HepG2 (cell line): ENCODE measurements around the gene ABCA8. TPM values are rescaled to one million over a fixed set of nuclear protein-coding genes. Genes with fewer than 3 reads are reported as not detected.

Experiments
- ATF7 ChIP-seq, 2 experiments: fragments of 450-650 bp in 1 of 2; sonication (generic) in 1 of 2; formaldehyde crosslinking in 1 of 2; IDR thresholded peaks; 2 replicates each; pipeline versions ENCODE4 v1.4.0 to v1.6.1; 2016 to 2020; ENCODE audit warnings: antibody characterized with exemption in 1 of 2, mild to moderate bottlenecking in 1 of 2, missing genetic modification reagents in 1 of 2
- GABPA ChIP-seq, 2 experiments: IDR thresholded peaks; 2 replicates each; pipeline ENCODE4 v1.6.1; 2011 to 2016; ENCODE audit warnings: low read depth in 2 of 2, low read length in 1 of 2, missing biosample characterization in 1 of 2, missing genetic modification characterization in 1 of 2
- GATAD2A ChIP-seq: IDR thresholded peaks from 2 replicates; pipeline ENCODE4 v1.6.1; 2016
- HOXA5 ChIP-seq: sonication (generic); formaldehyde crosslinking; IDR thresholded peaks from 2 replicates; pipeline ENCODE4 v1.4.0; 2020; ENCODE audit warnings: missing genetic modification reagents
- KLF16 ChIP-seq, 2 experiments: sonication (generic) in 1 of 2; formaldehyde crosslinking in 1 of 2; IDR thresholded peaks; 2 replicates each; pipeline versions ENCODE4 v1.6.1 to v1.8.0; 2016 to 2023; ENCODE audit warnings: missing genetic modification reagents in 2 of 2, missing compliant biosample characterization in 1 of 2
- MAFG ChIP-seq: sonication (generic); formaldehyde crosslinking; IDR thresholded peaks from 2 replicates; pipeline ENCODE4 v1.5.1; 2020; ENCODE audit warnings: mild to moderate bottlenecking, missing genetic modification reagents
- PPARG ChIP-seq: conservative IDR thresholded peaks from 2 replicates; pipeline ENCODE4 v1.6.1; 2016; ENCODE audit warnings: missing biosample characterization, missing genetic modification reagents
- PRMT3 ChIP-seq: sonication (generic); formaldehyde crosslinking; IDR thresholded peaks from 2 replicates; pipeline ENCODE4 v1.8.1; 2022; ENCODE audit warnings: low read depth, mild to moderate bottlenecking, moderate library complexity, missing genetic modification reagents, borderline replicate concordance
- SOX6 ChIP-seq, 2 experiments: fragments of 450-650 bp in 1 of 2; sonication (generic) in 1 of 2; formaldehyde crosslinking in 1 of 2; IDR thresholded peaks; 2 replicates each; pipeline versions ENCODE4 v1.4.0 to v1.6.1; 2017 to 2020; ENCODE audit warnings: antibody characterized with exemption in 1 of 2, mild to moderate bottlenecking in 1 of 2, missing genetic modification reagents in 1 of 2
- SPEN ChIP-seq: sonication (generic); formaldehyde crosslinking; IDR thresholded peaks from 2 replicates; pipeline ENCODE4 v1.5.1; 2020; ENCODE audit warnings: low read depth, mild to moderate bottlenecking, missing genetic modification reagents
- TBX3 ChIP-seq: fragments of 450-650 bp; IDR thresholded peaks from 2 replicates; pipeline ENCODE4 v1.6.1; 2017; ENCODE audit warnings: antibody characterized with exemption, mild to moderate bottlenecking, inconsistent platforms, borderline replicate concordance
- THAP9 ChIP-seq: sonication (generic); formaldehyde crosslinking; IDR thresholded peaks from 2 replicates; pipeline ENCODE4; 2020; ENCODE audit warnings: missing genetic modification reagents, mild to moderate bottlenecking, borderline replicate concordance
- ZNF205 ChIP-seq: IDR thresholded peaks from 2 replicates; pipeline ENCODE4 v1.6.1; 2018; ENCODE audit warnings: missing biosample characterization, missing genetic modification reagents
- ZNF484 ChIP-seq: sonication (generic); formaldehyde crosslinking; IDR thresholded peaks from 2 replicates; pipeline ENCODE4 v1.5.1; 2020; ENCODE audit warnings: mild to moderate bottlenecking, low read depth, missing genetic modification reagents, borderline replicate concordance
- ZNF569 ChIP-seq: sonication (generic); formaldehyde crosslinking; IDR thresholded peaks from 2 replicates; pipeline ENCODE4 v1.5.0; 2020; ENCODE audit warnings: mild to moderate bottlenecking, missing genetic modification reagents, moderate library complexity, borderline replicate concordance
- ZNF773 ChIP-seq: sonication (generic); formaldehyde crosslinking; IDR thresholded peaks from 2 replicates; pipeline ENCODE4 v1.4.0; 2020; ENCODE audit warnings: missing genetic modification reagents, borderline replicate concordance
- ZNF776 ChIP-seq: sonication (generic); formaldehyde crosslinking; IDR thresholded peaks from 2 replicates; pipeline ENCODE4 v1.4.0; 2020; ENCODE audit warnings: mild to moderate bottlenecking, missing genetic modification reagents
- ZNF780A ChIP-seq: sonication (generic); formaldehyde crosslinking; IDR thresholded peaks from 2 replicates; pipeline ENCODE4 v1.8.0; 2022; ENCODE audit warnings: mild to moderate bottlenecking, missing genetic modification reagents, moderate library complexity
- ZNF816 ChIP-seq: sonication (generic); formaldehyde crosslinking; IDR thresholded peaks from 2 replicates; pipeline ENCODE4 v1.8.0; 2022; ENCODE audit warnings: missing genetic modification reagents, mild to moderate bottlenecking, borderline replicate concordance
- polyA plus RNA-seq, 8 experiments: library from polyadenylated mRNA; depleted of rRNA in 3 of 8; stranded (reverse) in 7 of 8; unstranded in 1 of 8; fragments of >200 nt; fragmentation: Illumina TruSeq in 4 of 8; extraction: Trizol in 4 of 8; gene quantifications; 2 replicates each; pipeline versions ENCODE4 v1.2.1 to v1.2.3, GENCODE V29; 2011 to 2016; ENCODE audit warnings: low read depth in 4 of 8, missing spikeins in 1 of 8, mixed read lengths in 1 of 8; ENCODE audit not compliant: insufficient read depth in 1 of 8
- total RNA-seq, 5 experiments: library from RNA; depleted of rRNA; stranded (reverse); fragments of >200 nt; fragmentation: Illumina TruSeq; extraction: Trizol; gene quantifications; 2 replicates each; pipeline ENCODE4 v1.2.3, GENCODE V29; 2016; ENCODE audit warnings: low read depth in 1 of 5
- TF ChIP-seq, protein P1 (sequence below): sonication (generic); formaldehyde crosslinking; IDR thresholded peaks from 2 replicates; pipeline ENCODE4 v1.5.0; 2020; ENCODE audit warnings: missing genetic modification reagents
- TF ChIP-seq, protein P2 (sequence below): sonication (generic); formaldehyde crosslinking; IDR thresholded peaks from 2 replicates; pipeline ENCODE4 v1.9.0; 2021; ENCODE audit warnings: missing genetic modification reagents, mild to moderate bottlenecking, borderline replicate concordance
- TF ChIP-seq, protein P3 (sequence below): sonication (generic); formaldehyde crosslinking; IDR thresholded peaks from 2 replicates; pipeline ENCODE4 v1.5.0; 2020; ENCODE audit warnings: mild to moderate bottlenecking, missing genetic modification reagents

The ABCA8 gene
- total and polyA plus RNA-seq, 2 of the 13 experiments (the other 11 are each of a cell fraction or from before 2014, with no cell fraction given), result 0.05 to 0.18 TPM

GRCh38 chr17:68908045-68908444 is 47.1 kb downstream of the ABCA8 start (continued):
- TF ChIP-seq THAP9 (CRISPR knock-in tag), result no peak
- peak; percentile 57; the same call in 1 of the 2 replicates for TF ChIP-seq ZNF205 (CRISPR knock-in tag)
- TF ChIP-seq, protein P1, sequence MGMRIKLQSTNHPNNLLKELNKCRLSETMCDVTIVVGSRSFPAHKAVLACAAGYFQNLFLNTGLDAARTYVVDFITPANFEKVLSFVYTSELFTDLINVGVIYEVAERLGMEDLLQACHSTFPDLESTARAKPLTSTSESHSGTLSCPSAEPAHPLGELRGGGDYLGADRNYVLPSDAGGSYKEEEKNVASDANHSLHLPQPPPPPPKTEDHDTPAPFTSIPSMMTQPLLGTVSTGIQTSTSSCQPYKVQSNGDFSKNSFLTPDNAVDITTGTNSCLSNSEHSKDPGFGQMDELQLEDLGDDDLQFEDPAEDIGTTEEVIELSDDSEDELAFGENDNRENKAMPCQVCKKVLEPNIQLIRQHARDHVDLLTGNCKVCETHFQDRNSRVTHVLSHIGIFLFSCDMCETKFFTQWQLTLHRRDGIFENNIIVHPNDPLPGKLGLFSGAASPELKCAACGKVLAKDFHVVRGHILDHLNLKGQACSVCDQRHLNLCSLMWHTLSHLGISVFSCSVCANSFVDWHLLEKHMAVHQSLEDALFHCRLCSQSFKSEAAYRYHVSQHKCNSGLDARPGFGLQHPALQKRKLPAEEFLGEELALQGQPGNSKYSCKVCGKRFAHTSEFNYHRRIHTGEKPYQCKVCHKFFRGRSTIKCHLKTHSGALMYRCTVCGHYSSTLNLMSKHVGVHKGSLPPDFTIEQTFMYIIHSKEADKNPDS (CRISPR knock-in tag), result no peak
- TF ChIP-seq, protein P2, sequence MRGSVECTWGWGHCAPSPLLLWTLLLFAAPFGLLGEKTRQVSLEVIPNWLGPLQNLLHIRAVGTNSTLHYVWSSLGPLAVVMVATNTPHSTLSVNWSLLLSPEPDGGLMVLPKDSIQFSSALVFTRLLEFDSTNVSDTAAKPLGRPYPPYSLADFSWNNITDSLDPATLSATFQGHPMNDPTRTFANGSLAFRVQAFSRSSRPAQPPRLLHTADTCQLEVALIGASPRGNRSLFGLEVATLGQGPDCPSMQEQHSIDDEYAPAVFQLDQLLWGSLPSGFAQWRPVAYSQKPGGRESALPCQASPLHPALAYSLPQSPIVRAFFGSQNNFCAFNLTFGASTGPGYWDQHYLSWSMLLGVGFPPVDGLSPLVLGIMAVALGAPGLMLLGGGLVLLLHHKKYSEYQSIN, result no peak
- no peak for TF ChIP-seq SPEN (CRISPR knock-in tag)
- TF ChIP-seq ZNF569 (CRISPR knock-in tag), result no peak
- peak; percentile 22; the same call in 1 of the 2 replicates for TF ChIP-seq PPARG (CRISPR knock-in tag)
- no peak for TF ChIP-seq PRMT3
- TF ChIP-seq ZNF816, result no peak
- TF ChIP-seq, protein P3, sequence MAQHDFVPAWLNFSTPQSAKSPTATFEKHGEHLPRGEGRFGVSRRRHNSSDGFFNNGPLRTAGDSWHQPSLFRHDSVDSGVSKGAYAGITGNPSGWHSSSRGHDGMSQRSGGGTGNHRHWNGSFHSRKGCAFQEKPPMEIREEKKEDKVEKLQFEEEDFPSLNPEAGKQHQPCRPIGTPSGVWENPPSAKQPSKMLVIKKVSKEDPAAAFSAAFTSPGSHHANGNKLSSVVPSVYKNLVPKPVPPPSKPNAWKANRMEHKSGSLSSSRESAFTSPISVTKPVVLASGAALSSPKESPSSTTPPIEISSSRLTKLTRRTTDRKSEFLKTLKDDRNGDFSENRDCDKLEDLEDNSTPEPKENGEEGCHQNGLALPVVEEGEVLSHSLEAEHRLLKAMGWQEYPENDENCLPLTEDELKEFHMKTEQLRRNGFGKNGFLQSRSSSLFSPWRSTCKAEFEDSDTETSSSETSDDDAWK (CRISPR knock-in tag), result no peak
- no peak for TF ChIP-seq ZNF780A (CRISPR knock-in tag)
- no peak for TF ChIP-seq MAFG (CRISPR knock-in tag)
- TF ChIP-seq ZNF776, result no peak
- no peak for TF ChIP-seq ZNF773
- peak; percentile 52; the same call in 1 of the 2 replicates for TF ChIP-seq ATF7 (IDR thresholded peaks at IDR 0.05)
- TF ChIP-seq ATF7 (CRISPR knock-in tag; IDR thresholded peaks at IDR 0.05), result no peak
- TF ChIP-seq GABPA (IDR thresholded peaks at IDR 0.05; ENCODE audit: low read depth, low read length), result no peak
- no peak for TF ChIP-seq GABPA (CRISPR knock-in tag; IDR thresholded peaks at IDR 0.05; ENCODE audit: low read depth)
- TF ChIP-seq SOX6 (IDR thresholded peaks at IDR 0.05), result no peak
- peak; percentile 88 for TF ChIP-seq SOX6 (CRISPR knock-in tag; IDR thresholded peaks at IDR 0.05)
- TF ChIP-seq KLF16 (CRISPR knock-in tag; IDR thresholded peaks at IDR 0.05), result 0 out of 4 replicates have a peak, but pooled peaks of 1 of the 2 experiments have one; percentile 48
- peak; percentile 86 for TF ChIP-seq GATAD2A
- no peak for TF ChIP-seq ZNF484 (CRISPR knock-in tag)
- peak; percentile 17; the same call in 1 of the 2 replicates for TF ChIP-seq TBX3
- TF ChIP-seq HOXA5, result no peak
